Kasumi-1 (cell line): ENCODE measurements around the gene CPED1.
"Not testable (repeated sequence)": the region's sequence is repeated elsewhere in the genome, so short reads cannot be mapped to it uniquely, and the experiment has no call there.

Experiments used
- DNase-seq, 2 experiments: peaks; one replicate each; lab custom pipeline; 2025; lab: John Stamatoyannopoulos, UW

CPED1 gene

GRCh38 chr7:121041516-121042148, 53.1 kb downstream of the CPED1 start:
- DNase-seq = no peak

GRCh38 chr7:121042195-121042594, 53.7 kb downstream of the CPED1 start:
- no peak for DNase-seq

GRCh38 chr7:121042899-121043298, 54.4 kb downstream of the CPED1 start:
- no peak for DNase-seq

GRCh38 chr7:121043314-121044234, 55.1 kb downstream of the CPED1 start:
- no peak for DNase-seq

GRCh38 chr7:121045090-121045489, 56.6 kb downstream of the CPED1 start:
- no peak for DNase-seq

GRCh38 chr7:121046009-121046408, 57.5 kb downstream of the CPED1 start:
- no peak for DNase-seq

- no peak for DNase-seq
Observed at GRCh38 chr7:121046893-121047468, 58.5 kb downstream of the CPED1 start.

- no peak for DNase-seq
Observed at GRCh38 chr7:121048195-121048594, 59.7 kb downstream of the CPED1 start.

- no peak for DNase-seq
Observed at GRCh38 chr7:121049028-121049791, 60.7 kb downstream of the CPED1 start.

- no peak for DNase-seq
Observed at GRCh38 chr7:121049897-121050296, 61.4 kb downstream of the CPED1 start.

GRCh38 chr7:121053219-121053618, 64.7 kb downstream of the CPED1 start:
- no peak for DNase-seq

GRCh38 chr7:121054925-121055324, 66.4 kb downstream of the CPED1 start:
- DNase-seq = no peak

- no peak for DNase-seq
Observed at GRCh38 chr7:121057878-121058277, 69.4 kb downstream of the CPED1 start.

- no peak for DNase-seq
Observed at GRCh38 chr7:121058975-121059374, 70.5 kb downstream of the CPED1 start.

- not testable (repeated sequence) for DNase-seq
Observed at GRCh38 chr7:121059979-121060509, 71.5 kb downstream of the CPED1 start.

GRCh38 chr7:121061677-121062582, 73.4 kb downstream of the CPED1 start:
- no peak for DNase-seq

GRCh38 chr7:121062671-121063279, 74.3 kb downstream of the CPED1 start:
- DNase-seq = no peak

- DNase-seq = not testable (repeated sequence)
Observed at GRCh38 chr7:121067717-121068116, 79.2 kb downstream of the CPED1 start.

GRCh38 chr7:121069346-121070100, 81.0 kb downstream of the CPED1 start:
- DNase-seq = no peak

- DNase-seq = no peak
Observed at GRCh38 chr7:121071132-121071531, 82.6 kb downstream of the CPED1 start.
